Stimulated activated CD4-positive, alpha-beta T cell treated with anti-CD3 and anti-CD28 coated beads, Interleukin-4, amount 100 ng/mL, for 24 hours (primary cell): ENCODE results near the gene RALGPS2.

Source experiments
- DNase-seq: peaks from one replicate; pipeline ENCODE4 v3.0.0-alpha.2; 2020

RALGPS2 gene

GRCh38 chr1:178970184-178970583, 245.1 kb downstream of the RALGPS2 start:
- DNase-seq = no peak
